ENCODE measurements around the gene PMF1.
"Not testable (repeated sequence)": the region's sequence is repeated elsewhere in the genome, so short reads cannot be mapped to it uniquely, and the experiment has no call there.

PMF1 gene, protein sequence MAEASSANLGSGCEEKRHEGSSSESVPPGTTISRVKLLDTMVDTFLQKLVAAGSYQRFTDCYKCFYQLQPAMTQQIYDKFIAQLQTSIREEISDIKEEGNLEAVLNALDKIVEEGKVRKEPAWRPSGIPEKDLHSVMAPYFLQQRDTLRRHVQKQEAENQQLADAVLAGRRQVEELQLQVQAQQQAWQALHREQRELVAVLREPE

DNA sequence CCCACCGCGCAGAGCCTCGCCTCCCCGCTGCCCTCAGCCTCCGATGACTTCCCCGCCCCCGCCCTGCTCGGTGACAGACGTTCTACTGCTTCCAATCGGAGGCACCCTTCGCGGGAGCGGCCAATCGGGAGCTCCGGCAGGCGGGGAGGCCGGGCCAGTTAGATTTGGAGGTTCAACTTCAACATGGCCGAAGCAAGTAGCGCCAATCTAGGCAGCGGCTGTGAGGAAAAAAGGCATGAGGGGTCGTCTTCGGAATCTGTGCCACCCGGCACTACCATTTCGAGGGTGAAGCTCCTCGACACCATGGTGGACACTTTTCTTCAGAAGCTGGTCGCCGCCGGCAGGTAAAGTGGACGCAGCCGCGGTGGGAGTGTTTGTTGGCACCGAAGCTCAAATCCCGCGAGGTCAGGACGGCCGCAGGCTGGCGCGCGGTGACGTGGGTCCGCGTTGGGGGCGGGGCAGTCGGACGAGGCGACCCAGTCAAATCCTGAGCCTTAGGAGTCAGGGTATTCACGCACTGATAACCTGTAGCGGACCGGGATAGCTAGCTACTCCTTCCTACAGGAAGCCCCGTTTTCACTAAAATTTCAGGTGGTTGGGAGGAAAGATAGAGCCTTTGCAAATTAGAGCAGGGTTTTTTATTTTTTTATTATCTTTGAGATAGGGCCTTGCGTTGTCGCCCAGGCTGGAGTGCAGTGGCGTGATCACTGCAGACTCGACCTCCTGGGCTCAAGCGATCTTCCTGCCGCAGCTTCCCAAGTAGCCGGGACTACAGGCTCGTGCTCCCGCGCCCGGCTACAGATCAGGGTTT lies at the start of gene PMF1:
Gene PMF1 (plus strand): TSS at position 175 of the 811 bp plus-strand sequence. CDS start 9 bp downstream, at position 184.
- peak; percentile 95 for DNase-seq

DNA sequence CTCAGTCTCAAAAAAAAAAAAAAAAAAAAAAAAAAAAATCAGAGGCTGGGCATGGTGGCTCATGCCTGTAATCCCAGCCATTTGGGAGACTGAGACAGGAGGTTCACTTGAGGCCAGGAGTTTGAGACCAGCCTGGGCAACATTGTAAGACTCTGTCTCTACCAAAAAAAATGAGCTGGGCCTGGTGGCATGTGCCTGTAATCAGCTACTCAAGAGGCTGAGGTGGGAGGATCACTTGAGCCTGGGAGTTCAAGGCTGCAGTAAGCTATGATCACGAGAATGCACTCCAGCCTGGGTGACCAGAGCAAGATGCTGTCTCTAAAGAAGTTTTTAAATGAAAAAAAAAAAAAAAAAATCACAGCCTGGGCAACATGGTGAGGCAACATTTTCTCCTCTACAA lies 49.1 kb upstream of the PMF1 start:
- no peak for DNase-seq

DNA sequence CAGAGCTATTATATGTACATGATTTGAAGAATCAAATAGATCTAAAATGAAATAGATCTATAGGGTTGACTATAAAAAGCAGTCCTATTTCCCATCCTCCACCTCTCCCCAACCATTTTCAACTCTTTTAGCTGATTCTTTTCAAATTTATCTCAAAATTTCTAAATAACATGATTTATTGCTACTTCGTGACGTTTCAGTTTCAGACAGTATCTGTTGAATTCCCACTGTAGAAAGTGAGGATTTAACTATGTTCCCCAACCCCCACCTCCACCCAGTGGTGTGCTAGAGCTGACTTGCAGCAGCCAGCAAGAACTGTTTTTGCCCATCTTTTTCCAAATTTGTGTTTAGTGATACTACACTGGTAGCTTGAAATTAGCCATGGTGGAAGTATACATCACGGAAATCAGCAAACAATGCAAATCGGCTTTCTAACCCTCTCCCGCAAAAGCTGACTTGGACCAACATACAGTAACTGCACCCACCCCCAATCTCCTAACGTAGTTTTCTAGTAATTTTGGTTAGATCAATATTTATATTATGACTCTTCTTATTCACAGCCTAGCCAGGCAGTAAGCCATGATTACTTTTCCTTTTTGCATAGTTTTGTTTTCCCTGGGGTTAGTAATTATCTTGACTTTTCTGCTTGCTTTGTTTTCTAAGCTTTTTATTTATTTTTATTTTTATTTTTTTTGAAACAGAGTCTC lies 48.5 kb upstream of the PMF1 start:
- no peak for DNase-seq

DNA sequence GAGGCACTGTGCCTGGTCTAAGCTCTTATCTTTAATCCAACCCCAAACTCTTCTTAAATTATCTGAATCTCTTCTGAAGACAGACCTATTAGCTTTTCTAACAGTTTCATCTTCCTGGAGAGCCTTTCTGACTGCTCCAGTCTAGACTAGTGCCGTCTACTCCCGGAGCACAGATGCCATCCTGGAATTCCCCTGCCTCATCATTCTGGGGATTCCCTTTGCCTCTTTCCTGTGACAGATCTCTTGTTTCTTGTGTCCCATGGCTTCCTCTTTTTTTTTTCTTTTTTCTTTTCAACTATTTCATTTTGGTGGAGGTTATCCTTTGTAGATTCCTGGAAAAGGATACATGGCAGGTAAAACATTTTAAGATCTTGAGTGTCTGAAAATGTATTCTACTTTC lies 47.7 kb upstream of the PMF1 start:
- DNase-seq, result no peak

DNA sequence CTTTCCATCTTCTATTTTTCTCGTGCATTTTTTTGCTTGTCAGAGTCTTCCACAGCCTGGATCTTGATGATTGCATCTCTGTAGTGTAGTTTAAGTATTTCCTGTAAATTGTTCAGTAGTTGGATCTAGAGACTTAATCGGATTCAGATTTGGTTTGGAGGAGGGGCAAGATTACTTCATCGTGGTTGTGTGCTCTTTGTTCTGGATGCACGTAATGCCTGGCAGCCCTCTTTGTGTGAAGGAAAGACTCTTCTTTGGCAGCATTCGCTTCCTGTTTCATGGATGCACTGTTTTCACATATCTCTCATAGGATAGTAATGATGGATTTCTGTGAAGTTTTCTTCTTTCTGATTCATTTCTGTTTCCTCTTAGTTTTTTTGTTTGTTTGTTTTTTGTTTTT lies 45.3 kb upstream of the PMF1 start:
- no peak for DNase-seq

DNA sequence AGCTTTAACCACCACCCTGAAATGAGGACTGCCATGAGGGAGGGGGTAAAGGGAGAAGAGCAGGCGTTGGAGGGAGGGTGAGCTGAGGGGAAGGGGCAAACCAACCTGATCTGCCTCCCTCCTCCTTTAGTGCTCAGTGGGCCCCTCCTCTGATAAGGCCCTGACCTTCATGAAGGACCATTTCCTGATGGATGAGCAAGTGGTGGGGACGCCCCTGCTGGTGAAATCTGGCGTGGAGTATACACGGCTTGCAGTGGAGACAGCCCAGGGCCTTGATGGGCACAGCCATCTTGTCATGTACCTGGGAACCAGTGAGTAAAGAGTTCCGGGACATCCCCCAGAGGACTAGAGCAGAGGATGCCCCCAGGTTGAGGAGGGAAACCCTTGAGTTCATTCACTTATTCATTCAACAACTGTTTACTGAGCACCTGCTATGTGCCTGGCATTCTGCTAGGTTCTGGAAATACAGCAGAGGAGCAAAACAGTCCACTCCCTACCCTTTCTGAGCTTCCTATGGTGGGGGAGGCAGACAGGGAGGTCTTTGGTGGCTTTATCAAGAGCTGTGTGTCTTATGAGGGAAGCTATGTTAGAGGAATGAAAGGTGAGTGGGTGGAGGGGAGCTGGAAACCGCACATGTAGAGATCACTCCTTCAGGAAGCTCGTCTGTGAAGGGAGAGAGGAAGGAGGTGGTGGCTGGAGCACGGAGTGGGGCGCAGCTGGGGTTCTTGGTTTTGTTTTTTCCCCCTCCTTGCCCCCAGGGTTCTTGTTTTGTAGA lies 39.9 kb upstream of the PMF1 start:
- DNase-seq, result no peak

DNA sequence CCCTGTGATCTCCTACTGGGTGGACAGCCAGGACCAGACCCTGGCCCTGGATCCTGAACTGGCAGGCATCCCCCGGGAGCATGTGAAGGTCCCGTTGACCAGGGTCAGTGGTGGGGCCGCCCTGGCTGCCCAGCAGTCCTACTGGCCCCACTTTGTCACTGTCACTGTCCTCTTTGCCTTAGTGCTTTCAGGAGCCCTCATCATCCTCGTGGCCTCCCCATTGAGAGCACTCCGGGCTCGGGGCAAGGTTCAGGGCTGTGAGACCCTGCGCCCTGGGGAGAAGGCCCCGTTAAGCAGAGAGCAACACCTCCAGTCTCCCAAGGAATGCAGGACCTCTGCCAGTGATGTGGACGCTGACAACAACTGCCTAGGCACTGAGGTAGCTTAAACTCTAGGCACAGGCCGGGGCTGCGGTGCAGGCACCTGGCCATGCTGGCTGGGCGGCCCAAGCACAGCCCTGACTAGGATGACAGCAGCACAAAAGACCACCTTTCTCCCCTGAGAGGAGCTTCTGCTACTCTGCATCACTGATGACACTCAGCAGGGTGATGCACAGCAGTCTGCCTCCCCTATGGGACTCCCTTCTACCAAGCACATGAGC lies 36.1 kb upstream of the PMF1 start:
- no peak for DNase-seq

DNA sequence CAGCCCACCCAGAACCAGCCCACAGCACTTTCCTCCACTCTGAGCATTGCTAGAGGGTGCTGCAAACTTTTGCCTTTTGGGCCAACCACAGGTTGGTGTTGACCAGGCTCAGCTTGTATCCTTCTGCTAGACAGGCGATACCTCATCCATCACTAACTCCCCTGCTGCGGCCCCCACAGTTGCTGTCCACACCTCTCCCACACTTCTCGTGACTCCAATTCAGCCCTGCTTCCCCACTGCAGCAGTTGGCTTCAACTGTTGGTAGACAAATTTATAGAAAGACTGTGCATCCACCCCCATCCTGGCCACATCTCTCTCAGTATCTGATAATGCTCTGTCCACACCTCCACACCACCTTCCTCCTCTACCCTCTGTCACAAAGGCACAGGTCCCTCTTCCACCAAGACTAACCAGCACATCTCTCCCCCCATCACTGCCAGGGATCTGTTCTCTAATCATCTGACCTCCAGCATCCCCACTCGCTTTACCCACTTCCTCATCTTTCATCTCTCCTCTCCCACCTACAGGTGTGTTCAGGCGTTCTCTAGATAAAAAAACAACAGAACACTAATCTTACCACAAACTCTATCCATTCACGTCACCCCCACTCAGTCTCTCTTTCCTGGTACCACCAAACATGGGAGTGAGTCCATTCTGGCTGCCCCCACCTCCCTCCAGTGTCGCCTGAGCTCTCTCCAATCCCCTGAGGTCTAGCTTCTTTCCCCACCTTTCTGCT lies 34.7 kb upstream of the PMF1 start:
- no peak for DNase-seq

DNA sequence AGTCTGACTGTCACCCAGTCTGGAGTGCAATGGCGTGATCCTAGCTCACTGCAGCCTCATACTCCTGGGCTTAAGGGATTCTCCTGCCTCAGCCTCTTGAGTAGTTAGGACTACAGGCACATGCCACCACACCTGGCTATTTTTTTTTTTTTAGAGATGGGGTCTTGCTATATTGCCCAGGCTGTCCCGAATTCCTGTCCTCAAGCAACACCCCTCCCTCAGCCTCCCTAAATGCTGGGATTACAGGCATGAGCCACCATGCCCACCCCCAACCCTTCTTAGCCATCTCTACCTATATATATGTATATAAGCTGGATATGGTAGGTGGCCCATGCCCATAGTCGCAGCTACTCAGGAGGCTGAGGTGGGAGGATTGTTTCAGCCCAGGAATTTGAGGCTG lies 32.3 kb upstream of the PMF1 start:
- DNase-seq, result no peak

DNA sequence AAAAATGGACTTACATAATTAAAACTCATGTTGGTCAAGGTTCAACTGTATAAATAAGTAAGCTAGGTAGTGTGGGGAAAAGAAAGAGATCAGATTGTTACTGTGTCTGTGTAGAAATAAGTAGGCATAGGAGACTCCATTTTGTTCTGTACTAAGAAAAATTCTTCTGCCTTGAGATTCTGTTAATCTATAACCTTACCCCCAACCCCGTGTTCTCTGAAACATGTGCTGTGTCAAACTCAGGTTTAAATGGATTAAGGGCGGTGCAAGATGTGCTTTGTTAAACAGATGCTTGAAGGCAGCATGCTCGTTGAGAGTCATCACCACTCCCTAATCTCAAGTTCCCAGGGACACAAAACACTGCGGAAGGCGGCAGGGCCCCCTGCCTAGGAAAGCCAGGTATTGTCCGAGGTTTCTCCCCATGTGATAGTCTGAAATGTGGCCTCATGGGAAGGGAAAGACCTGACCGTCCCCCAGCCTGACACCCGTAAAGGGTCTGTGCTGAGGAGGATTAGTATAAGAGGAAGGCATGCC lies 31.3 kb upstream of the PMF1 start:
- not testable (repeated sequence) for DNase-seq

DNA sequence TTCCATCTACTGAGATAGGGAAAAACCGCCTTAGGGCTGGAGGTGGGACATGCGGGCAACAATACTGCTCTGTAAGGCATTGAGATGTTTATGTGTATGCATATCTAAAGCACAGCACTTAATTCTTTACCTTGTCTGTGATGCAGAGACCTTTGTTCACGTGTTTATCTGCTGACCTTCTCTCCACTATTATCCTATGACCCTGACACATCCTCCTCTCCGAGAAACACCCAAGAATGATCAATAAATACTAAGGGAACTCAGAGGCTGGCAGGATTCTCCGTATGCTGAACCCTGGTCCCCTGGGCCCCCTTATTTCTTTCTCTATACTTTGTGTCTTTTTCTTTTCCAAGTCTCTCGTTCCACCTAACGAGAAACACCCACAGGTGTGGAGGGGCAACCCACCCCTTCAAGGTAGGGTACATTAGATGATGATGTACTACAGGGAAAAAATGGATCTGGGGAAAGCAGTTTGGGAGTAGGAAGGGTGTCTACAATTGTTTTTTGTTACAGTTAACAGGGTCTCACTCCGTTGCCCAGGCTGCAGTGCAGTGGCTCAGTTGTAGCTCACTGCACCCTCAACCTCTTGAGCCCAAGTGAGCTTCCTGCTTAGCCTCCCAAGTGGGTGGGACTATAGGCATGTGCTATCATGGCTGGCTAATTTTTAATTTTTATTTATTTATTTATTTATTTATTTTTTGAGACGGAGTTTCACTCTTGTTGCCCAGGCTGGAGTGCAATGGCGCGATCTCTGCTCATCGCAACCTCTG lies 30.6 kb upstream of the PMF1 start:
- not testable (repeated sequence) for DNase-seq

DNA sequence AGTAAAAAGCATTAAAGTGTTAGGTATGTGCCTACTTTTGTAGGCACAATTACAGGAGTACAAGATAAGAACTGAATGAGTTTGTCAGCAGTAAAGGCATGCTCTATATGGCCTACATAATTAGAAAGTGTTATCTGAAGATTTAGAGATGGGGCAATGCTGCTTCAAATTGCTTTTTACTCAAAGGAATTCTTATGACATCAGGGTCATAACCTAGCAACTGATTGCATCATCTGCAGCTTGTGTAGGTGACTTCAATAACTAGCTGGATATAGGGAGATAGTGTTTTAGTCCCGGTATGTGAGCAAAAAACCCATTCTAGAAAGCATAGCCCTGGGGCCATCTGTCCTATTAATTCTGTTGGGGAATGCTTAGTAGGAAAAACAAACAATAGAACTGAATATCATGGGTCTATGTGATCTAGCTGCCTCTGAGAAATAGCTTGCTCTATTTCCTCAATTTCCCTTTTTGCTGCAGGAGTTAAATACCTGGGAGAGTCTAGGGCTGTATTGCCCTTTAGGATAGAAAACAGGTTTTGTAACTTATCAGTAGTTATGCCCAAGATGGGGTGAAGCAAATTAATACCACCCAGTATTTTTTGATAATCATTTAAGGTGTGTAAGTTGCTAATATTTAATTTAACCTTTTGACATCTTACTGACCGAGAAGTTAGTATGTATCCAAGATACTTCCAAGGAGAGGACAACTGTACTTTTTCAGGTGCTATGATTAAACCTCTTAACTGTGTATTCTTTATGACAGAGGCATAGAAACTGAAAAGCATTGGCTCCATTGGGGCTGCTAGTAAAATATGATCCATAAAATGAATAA lies 26.2 kb upstream of the PMF1 start:
- DNase-seq, result not testable (repeated sequence)

DNA sequence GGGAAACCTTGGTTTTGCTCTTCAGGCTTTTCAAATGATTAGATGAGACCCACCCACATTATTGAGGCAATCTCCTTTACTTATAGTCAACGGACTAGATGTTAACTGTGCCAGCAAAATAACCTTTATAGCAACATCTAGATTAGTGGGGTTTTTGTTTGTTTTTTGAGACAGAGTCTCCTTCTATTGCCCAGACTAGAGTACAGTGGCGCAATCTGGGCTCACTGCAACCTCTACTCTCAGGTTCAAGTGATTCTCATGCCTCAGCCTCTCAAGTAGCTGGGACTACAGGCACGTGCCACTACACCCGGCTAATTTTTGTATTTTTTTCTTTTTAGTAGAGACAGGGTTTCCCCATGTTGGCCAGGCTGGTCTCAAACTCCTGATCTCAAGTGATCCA lies 22.5 kb upstream of the PMF1 start:
- not testable (repeated sequence) for DNase-seq

DNA sequence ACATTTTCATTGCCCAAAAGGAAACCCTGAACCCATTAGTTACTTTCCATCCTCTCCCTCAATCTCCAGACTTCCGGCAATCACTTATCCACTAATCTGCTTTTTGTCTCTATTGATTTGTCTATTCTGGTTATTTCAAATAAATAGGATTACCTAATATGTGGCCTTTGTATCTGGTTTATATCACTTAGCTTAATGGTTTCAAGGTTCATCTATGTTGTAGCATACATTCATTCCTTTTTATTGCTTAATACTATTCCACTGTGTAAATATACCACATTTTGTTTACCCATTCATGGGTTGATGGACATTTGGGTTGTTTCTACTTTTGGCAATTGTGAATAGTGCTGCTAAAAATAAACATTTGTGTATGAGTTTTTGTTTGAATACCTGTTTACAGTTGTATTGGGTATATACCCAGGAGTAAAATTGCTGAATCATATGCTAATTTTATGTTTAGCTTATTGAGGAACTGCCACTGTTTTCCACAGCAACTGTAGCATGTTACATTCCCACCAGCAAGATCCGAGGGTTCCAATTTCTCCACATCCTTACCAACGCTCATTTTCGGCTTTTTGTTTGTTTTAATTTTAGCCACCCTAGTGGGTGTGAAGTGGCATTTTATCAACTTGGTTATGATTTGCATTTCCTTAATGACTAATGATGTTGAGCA lies 21.4 kb upstream of the PMF1 start:
- DNase-seq, result no peak

DNA sequence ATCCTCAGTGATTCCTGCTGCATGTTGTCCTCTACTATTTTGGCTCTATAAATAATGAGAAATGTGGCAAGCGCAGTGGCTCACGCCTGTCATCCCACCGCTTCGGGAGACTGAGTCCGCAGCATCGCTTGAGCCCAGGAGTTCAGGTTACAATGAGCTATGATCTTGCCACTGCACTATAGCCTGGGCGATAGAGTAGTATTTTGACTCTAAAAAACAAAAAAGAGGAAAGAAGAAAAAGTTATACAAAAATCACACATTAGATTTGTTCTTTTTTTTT lies 19.7 kb upstream of the PMF1 start:
- no peak for DNase-seq

DNA sequence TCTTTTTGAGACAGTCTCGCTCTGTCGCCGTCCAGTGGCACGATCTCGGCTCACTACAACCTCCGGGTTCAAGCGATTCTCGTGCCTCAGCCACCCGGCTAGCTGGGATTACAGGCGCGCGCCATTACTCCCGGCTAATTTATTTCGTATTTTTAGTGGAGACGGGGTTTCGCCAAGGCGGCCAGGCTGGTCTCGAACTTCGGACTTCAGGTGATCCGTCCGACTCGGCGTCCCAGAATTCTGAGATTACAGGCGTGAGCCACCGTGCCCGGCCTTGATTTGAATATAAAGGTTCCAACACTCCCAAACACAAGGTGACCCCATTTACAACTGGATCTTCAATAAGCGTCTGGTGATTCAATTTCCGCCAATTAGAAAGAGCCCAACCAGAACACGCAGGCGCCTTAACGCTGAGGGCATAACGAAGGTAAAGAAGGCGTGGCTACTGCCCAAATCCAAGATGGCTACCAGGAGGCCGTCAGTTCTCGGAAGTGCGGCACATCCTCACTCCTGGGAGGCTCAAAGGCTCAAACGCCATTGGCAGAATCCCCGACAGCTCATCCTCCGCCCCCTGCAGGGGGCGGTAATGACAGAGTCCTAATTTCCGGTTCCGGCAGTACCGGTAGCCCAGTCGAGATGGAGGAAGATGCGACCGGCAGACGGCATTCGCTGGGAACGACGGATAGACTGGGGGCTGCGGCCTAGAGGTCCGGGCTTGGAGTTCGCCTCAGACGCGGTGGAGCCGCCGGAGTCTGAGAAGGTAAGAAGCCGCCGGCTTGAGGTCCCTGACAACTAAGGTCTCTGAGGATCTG lies 19.1 kb upstream of the PMF1 start, which contains the start of gene SLC25A44:
Gene SLC25A44 (plus strand): TSS at position 617 of the 812 bp plus-strand sequence. CDS start 5,744 bp downstream, outside the sequence.
- DNase-seq, result peak; percentile 97

DNA sequence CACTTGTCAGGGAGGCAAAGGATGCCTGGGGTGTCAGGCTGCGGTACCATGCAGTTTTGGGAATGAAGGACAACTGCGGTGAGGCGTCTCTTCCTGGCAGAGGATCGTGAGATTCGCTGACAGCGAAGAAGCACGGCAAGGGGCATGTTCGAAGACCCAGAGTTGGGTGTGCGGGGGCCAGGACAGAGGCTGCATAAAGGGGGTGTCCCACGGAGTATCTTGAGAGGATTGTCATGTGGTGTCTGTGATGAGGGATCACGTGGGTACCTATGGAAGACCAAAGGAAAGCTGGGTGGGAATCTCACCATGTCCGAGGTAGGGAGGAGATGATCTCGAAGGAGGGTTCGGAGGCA lies 18.5 kb upstream of the PMF1 start:
- DNase-seq, result no peak

DNA sequence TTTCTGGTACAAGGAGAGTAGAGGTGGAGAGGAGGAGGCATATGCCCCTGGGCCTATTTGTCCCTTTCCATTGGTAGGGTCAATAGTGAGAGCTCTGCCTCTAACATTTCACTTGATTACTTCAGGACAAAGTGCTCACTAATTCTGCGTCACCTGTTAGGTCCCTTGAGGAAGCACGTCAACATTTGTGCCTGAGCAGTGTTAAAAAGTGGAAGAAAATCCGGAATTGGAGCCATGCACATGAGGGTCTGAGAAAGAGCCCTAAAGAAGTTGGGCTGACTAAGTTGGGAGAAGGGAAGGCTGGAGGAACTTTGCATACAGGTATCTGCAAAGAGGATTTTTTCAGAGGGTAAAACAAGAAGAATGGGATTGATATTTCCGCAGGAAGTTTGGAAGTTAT lies 17.0 kb upstream of the PMF1 start:
- no peak for DNase-seq

DNA sequence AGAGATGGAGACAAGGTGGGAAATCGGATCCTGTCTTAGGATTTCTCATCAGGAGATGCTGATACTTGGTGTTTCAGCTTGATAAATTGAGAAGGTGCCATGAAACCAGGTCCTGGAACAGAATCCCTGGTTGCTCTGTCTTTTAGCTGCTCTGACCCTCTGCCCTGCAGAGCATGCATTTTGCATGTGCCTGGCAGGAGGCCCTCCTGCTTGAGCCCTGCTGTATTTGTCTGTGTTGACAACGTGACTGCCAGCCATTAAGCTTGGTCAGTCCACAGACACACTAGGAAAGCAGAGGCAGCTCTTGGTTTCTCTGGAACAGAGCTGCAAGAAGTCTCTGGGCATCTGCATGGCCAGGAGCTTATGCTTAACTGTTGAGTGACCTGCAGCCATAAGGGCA lies 16.4 kb upstream of the PMF1 start:
- DNase-seq, result no peak

All from activated gamma-delta T cell treated with Interleukin-2 at 50 U/mL for 16 hours (primary cell).